NCI-H128 (cell line): ENCODE data around the gene SHH.
"Not testable (repeated sequence)": the region's sequence is repeated elsewhere in the genome, so short reads cannot be mapped to it uniquely, and the experiment has no call there.

Experiments
- DNase-seq: peaks from one replicate; lab custom pipeline; 2025; ENCODE audit not compliant: unreplicated experiment; lab: John Stamatoyannopoulos, UW

The SHH gene

DNA sequence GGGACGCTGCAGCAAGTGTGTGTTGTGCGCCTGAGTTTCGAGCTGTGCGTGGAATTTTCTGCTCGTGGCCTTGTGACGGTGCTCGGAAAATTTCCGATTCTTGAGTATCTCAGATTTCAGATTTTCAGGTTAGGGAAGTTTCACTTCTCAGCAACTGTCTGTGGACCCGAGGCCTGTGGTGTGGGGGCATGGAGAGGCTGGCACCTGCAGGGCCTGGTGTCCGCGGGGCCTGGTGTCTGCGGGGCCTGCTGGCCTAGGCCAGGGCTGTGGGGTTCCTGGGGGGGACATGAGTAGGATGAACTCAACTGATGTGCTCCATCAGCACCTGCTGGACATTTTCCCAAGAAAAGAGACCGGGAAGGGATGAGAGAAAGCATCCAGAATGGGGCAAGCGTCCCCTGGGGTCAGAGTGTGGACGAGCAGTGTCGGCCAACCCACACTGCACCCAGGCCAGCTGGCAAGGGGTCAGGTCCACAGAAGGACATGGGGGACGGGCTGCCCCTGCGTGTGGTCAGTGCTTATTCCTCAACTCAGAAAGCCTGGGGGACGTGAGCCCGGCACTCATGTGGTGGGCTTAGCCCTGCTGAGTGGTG, 31.3 kb upstream of the SHH start:
- no peak for DNase-seq

DNA sequence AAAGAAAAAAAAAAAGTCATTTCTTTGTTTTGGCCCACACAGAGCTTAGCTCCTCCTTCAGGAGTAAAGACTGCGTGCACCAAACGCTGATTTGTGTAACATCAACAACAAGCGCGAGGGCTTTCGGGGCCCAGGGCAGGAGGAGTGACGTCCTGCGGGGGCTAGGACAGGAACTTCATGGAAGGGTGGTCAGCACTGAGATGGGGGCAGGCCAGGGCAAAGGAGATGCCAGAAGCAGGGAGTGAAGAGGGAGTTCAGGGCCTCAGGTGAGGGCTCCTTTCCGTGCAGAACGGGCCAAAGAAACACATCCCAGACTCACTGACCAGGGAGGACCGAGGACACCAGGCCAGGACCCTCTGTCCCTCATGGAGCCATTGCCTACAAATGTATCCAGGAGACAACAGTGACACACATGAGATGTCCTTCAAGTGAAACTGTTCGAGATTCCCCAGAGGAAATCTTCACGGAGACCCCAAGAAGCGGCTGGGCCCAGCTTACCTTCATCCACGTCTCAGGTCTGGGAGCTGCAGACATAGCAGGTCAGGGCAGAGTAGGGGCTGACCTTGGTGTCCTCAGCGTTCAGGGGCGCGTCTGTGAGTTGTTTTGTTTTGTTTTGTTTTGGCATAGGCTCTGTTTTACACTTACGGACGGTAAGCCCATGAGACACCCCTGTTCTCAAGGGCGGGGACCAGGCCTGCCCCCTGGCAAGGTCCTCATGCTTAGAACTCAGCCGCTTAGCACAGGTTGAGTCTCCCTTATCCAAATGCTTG, 30.4 kb upstream of the SHH start:
- DNase-seq, result no peak

DNA sequence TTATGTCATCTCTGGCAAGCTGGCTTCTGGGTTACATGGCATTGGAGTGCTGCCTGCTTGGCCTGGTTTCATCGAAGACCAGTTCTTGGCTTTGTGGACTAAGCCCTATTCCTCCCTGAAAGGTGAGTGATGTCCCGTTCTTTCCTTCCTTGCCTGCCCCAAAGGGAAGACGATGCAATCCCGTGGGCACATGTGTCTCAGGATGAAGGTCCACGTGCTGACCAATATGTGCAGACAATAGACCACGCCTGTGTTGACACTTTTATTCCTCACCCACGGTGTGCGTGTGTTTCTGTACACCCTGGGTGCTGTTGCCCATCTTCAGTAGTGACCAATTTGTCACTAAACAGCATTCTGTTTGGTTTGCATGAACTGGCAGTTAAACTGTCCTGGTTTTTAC, 28.6 kb upstream of the SHH start:
- DNase-seq, result no peak

DNA sequence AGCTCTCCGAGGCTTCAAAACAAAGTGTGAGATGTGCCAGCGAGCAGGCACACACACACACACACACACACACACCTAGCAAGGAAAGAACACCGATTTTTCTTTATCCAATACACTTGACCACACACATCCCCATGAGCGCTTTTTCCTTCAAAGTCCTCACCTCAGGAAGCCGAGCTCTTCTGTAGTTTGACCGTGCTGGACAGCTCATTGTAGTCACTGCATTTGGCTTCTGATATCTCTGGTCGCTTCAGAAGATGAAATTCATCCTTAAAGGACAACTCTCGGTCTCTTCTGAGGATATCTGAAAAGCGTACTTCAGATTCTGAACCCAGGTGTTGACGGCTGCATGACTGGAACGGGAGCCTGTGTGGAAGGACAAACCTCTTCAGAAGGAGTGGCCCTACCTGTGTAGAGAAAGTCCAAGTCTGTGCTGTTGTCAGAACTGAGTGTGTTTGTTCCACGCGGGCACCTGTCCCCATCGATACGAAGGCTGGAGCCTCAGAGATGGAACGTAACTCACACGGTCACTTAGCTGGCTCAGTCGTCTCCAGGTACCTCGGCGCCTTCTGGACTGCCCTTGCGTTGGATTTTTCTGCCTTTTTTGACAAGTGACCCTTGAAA, 28.1 kb upstream of the SHH start:
- no peak for DNase-seq

DNA sequence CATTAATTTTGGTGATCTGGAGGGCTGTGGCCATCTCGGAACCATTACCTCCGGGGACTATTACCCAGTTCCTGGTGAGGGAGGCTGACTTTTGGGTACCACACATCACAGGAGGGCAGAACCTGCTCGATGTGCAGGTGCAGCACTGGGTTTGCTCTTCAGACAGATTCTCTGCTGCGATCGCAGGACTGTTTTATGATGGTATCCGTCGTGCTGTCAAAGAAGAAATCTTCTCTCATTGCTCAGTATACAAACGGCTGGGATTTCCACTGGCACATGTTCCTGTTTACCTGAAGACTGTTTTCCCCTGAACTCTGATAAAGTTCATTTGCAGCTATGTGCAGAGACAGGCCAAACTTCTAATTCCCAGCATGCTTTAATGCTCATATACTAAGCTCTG, 27.2 kb upstream of the SHH start:
- no peak for DNase-seq

DNA sequence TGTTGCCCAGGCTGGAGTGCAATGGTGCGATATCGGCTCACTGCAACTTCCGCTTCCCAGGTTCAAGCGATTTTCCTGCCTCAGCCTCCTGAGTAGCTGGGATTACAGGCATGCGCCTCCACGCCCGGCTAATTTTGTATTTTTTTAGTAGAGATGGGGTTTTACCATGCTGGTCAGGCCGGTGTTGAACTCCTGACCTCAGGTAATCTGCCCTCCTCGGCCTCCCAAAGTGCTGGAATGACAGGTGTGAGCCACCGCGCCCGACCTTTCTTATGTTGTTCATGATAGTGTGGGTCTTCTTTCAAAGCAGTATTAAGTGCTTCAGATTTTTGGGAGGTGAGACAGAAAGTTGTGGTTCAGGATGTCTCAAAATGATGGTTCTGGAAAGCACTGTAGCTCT, 26.0 kb upstream of the SHH start:
- DNase-seq, result not testable (repeated sequence)

DNA sequence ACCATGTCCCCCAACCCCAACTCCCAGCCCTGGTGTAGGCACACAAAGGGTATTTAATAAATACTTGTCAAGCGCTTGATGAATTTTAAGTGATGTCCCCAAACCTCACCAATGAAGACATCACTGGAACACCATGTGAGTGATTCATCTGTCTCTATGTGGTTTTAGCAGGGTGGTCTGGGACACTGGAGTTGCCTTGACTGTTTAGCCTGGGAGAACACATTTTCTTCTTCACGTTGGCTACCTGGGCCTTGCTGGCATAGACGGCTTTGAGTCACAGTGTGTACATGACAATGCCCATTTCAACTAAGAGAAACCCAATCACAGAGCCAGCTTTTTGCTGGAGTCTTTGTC, 24.8 kb upstream of the SHH start:
- DNase-seq, result no peak

DNA sequence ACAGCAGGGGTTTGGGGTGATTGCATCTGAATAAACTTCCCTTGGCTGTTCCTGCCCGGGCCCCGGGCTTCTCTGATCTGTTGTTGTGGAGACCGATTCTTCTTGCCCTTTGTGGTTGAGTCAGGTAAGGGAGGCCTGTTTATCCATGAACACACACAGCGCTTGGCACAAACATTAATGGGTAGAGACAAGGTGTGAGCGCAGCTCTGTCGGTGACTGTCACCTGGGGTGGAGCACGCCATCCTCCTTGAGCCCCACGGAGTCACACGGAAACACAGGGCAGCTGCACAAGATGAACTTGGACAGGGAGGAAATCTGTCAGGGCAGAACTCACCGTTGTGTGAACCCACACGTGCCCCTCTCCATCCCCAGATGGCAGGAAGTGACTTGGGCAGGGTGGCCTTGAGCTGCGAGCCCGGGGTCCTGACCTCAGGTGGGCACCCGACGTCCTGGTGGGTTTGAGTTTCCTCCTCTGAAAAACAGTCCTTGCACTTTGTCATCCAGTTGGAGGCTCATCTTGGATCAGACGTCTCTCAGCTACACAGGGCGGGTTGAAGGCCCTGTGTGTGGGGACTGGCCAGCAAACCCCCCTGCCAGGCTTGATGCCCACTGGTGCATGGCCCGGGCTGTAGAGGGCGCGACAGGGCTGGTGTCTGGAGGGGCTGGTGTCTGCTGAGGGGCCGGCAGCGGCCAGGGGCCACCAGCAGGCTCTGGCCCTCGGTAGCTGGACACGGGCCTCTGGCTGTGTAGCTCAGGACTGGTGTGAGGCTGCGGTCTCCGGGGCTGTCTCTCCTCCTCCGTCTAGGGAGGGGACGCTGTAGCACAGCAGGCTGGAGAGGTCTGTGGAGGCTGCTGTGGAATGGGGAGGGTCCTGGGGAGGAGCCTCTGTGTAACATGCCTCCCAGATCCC, 24.2 kb upstream of the SHH start:
- DNase-seq, result no peak

DNA sequence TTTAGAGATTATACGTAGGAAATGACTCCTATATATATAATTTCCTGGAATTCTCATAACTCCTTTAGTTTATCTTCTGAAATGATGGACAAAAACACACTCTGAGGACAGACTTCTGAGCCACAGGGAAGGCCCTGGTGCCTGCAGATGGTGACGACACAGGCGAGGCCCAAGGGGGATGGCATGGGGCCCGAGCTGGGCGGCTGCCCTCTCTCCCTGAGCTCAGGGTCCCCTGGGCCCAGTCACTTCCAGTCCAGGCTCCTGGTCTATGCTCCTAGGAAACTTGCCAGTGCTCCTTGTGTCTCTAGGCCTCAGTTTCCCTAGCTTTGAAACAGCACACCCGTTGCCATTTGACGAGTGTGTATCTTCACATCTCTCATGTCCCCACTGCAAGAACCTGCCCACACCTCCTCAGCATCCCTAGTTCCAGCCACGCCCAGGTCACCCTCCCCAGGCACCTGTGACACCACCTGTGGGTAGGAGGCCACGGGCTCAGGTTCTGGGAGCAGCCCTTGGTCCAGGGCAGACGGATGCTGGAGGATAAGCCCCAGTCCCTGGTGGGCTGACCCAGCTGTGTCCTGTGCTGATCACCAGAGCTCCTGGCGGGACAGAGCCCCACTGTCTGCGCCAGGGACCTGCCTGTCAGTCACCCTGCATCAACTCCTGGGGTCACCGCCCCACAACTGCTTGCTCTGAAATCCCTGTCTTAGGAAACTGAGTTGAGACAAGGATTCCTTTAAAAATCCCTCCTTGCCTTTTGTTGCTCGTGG, 23.4 kb upstream of the SHH start:
- no peak for DNase-seq

DNA sequence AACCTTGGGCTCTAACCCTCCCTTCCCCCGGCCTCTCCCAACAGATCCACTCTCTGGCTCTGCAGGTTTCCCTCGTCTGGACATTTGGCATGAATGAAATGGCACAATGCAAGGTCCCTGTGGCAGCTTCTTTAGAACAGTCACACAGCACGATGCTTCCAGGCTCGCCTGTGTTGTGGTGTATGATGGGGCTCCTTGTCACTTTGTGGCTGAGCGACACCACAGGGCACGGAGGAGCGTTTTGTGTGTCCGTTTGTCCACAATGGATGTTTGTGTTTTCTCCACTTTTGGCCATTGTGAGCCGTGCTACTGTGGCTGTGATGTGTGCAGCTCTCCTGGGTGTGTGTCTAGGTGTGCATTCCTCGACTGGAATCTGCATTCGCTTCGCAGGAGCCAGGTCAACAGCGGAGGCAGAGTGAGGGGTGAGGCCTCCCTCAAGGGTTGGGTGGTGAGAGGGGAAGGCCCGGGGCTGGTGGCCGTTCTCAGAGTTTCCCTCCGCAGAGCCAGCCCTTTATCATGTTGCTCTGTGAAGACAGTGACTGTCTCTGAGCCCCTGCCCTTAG, 22.3 kb upstream of the SHH start:
- no peak for DNase-seq

DNA sequence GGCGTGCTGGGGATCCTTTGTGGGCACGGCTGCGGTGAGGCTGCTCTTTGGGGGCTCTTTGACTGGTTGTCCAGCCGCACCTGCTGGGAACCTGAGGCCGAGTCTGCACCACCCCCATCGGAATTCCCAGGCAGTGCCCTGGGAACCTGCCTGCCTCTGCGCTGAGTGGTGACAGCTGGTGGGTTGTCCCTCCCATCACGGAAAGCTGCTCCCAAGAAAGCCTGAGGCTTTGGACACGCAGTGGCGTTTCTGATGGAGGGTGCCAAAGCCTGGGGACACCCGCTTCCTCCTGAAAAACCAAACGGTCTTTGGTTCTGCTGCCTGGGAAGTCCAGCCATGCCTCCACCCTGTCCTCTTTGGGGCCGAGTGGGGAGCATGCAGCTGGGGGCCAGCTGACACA, 21.4 kb upstream of the SHH start:
- DNase-seq, result no peak

DNA sequence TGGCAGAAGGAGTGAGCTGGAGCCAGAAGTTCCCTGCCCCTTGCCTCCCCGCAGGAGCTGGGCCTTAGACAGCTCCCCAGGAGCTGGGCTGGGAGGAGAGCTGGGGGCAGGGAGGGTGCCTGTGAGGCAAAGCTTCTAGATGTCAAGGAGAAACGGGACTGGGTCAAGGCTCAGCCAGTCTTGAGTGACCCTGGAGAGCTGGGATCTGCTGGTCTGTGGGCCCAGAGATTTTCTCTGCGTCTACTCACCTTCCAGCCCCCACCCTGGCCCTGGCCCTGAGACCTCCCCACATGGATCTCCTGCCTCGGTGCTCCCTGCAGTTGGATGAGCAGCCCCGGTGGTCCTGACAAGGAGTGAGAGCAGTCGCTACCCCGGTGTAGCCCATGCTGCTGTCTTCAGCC, 20.3 kb upstream of the SHH start:
- no peak for DNase-seq

DNA sequence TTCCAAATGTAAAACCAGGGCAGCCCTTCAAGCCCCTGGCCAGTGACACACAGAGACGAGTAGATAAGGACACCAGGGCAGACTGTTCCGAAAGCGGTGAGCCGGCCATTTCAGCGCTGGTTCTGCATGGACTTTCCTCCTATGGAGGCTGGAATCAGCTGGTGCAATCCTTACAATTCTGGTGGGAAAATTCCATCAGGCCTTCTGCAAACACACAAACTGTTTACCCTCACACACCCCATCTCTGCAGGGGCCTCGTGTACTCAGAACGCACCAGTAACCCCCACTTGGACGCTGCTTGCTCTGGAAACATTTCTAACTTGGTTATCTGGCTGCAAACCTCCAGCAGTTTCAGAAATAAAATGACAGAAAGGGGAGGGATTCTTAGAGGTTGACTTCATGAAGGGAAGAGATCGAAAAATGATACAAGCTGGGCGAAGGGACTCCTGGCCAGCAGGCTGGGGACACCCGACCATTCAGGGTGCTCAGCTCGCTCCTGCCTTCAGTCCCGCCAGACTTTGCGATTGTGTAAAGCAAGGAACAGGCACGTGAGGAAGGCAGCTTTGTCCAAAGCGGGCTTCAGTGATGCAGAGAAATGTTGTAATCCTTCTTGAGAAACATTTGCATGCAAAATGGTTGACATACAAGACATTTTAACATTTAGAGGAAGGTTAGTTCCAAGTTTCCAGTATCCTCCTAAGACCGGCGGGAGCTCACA, 19.7 kb upstream of the SHH start:
- no peak for DNase-seq

DNA sequence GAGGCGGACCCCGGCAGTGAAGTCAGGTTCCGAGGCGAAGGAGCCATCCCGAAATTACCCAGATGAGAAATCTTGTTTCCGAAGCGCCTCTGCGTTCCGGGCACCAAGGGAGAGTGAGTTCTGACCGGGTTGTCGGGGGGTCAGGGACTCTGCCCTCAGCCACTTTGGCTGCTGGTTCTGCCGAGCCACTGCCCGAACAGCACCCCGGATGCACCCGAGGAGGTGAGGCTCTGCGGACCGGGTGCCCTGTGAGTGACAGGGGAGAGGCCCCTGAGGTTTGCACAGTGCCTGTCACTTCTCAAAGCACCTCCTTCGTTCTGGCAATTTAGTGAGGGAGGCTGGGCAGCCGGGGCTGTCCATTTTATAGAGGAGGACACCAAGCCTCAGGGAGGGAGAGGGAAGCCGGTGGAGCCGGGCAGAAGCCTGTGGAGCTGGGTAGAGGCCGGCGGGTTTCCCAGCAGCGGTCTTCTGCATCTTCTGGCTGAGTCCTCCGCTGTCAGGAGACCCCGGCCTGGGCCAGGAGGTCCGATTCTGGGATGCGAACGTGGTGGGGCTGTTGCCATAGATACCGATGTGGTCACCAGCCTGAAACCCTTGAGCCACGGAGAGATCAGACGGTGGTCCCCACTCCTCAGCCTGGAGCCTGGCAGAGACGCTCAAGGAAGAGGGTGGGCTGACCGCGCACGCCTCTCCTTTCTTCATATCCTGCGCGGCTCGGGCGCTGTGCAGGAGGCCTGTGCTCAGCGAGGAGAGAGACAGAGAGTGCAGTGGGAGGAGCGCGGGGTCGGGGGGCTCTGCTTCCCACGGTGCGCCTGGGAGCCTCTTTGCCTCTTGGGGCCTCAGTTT, 18.9 kb upstream of the SHH start:
- DNase-seq, result no peak

DNA sequence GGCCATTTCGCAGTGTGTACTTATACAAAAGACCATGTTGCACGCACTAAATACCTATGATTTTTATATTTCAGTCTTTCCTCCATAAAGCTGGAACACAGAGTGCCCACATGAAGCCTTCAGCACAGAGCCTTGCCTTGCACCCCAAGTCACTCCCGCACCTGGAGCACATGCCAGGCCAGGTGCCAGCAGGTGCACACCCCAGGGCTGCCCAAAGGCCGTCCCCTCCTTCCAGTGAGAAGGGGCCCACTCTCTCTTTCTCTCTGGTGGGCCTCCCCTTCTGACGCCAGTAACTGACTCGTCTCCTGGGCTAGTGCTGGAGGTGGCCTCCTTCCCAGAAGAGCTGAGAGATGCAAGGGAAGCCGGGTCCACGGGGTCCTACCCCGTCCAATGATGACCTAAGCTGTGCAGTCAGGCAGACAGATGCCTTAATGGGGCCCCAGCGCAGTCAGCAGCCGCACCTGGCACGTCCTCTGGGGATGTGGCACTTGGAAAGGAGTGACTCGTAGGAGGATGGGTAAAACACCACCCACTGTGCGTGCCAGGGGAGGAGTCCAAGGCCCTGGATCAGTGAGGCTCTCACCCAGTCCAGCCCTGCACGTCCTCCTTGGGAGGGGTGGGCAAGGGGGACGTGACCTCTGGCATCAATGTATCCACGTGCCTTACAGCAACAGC, 17.7 kb upstream of the SHH start:
- no peak for DNase-seq

DNA sequence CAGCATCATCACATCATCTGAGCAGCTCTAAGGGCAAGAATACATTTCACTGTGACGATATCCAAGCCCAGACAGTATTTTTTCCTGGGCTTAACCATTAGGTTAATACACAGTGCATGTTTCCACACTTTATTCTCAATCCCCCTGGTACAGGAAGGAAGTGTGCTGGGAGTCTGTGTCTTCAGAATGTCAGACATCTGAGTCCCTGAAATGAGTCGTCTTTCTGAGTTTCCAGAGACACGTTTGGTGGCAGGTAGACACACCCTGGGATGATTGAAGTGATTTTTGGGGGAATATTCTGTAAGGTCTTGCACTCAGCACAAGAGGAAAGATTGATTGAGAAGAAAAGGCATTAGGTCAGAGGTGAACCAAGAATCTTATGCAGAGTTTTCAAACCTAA, 13.1 kb upstream of the SHH start:
- DNase-seq, result no peak

DNA sequence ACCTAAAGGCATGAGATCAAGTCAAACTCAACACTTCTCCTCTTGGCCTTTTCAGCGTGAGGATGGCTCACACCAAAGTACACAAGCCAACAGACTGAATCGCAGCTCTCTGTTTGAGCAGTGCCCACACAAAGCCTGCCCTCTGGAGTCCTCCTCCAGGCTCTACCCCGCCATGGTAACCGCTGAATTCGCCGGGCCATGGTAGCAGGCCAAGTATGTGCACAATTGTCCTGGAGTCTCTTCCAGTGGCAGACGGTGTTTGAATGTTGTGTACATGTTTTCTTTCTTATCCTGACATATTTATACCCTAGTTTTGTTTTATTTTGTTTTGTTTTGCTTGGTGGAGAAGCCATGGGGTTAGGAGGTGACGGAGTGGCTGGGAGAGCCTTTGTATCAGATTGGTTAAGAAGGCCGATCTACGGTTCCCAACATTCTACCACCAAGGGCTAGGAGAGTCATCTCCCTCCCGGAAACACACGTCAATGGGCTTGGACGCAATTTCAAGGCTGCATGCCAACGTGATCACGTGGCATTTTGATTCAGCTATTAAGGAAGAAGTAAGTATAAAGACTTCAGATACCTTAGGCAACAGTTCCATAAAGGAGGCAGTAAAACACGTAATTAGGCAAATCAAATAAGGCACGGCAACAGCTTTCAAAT, 12.1 kb upstream of the SHH start:
- no peak for DNase-seq

DNA sequence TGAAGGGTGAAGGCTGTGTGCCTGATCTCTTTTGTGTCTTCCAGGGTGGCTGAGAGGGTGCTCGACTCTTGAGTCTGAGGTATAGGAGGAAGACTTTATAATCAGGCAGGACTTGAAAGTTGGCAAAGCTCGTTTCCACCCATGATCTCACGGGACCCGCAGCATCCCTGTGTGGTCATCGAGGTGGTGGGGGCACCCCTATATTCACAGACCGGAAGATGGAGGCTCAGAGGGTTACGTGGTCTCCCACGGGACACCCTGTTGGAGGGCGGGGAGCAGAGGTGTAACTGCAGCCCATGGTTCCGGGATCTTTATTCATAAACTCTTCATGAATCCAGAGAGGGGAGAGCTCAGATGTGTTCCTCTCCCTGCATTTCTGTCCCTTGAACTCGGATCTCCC, 9.6 kb upstream of the SHH start:
- no peak for DNase-seq
